AG04449 (cell line): ENCODE measurements around the gene PLEKHM3.
A peak's percentile ranks its signal among the peaks of the same experiment; 100 is the strongest.

ENCODE experiments used
- CTCF ChIA-PET: fragments of 350-600 bp; formaldehyde crosslinking; extraction: SDS; loops from one replicate; lab custom pipeline; 2021; ENCODE audit warnings: antibody characterized with exemption; lab: Yijun Ruan, JAX
- POLR2A ChIA-PET: fragments of 400-600, 350-600 bp; formaldehyde crosslinking; extraction: SDS; loops from one replicate; lab custom pipeline; 2020; ENCODE audit warnings: antibody characterized with exemption, inconsistent platforms; lab: Yijun Ruan, JAX
- DNase-seq: peaks from one replicate; pipeline ENCODE4 v3.0.0-alpha.2; 2010; ENCODE audit warnings: low read depth, low spot score
- H3K4me3 ChIP-seq: 2 replicates; pipeline ENCODE4 v1.5.1; 2011; ENCODE audit warnings: low read depth, mild to moderate bottlenecking, control low read depth, low read length
- CTCF ChIP-seq: IDR thresholded peaks from one replicate; pipeline ENCODE4 v1.5.1; 2011; ENCODE audit warnings: mild to moderate bottlenecking, moderate library complexity, low read length, control low read depth, inconsistent platforms; ENCODE audit not compliant: insufficient read depth; ENCODE audit errors: missing control alignments

The PLEKHM3 gene

GRCh38 chr2:207871911-207872310 is 153.4 kb downstream of the PLEKHM3 start:
- no peak overlapping the region for H3K4me3 ChIP-seq
- CTCF ChIA-PET = interaction anchor here (1.1 to 3.6 kb wide), 3 partner anchors 7 to 168 kb away, joined by 3 to 15 read pairs (median 3); no protein-coding TSS in a partner anchor
- no peak for DNase-seq
- TF ChIP-seq CTCF = no peak
- POLR2A ChIA-PET = no interaction called here

GRCh38 chr2:207871506-207871905 is 153.8 kb downstream of the PLEKHM3 start:
- DNase-seq = no peak
- TF ChIP-seq CTCF = no peak
- ChIA-PET POLR2A (no interaction called here), CTCF (interaction anchor here (1.1 to 3.6 kb wide), 3 partner anchors 8 to 169 kb away, joined by 3 to 15 read pairs (median 3); no protein-coding TSS in a partner anchor)
- no peak overlapping the region for H3K4me3 ChIP-seq

- CTCF ChIA-PET = interaction anchor here (1.1 to 3.6 kb wide), 2 partner anchors 8 to 123 kb away, joined by 3 to 15 read pairs; no protein-coding TSS in a partner anchor
- POLR2A ChIA-PET = interaction anchor here (0.6 kb wide), 1 partner anchor 41 kb away, joined by 3 read pairs; no protein-coding TSS in a partner anchor
- no peak for DNase-seq
These were observed 154.5 kb downstream of the PLEKHM3 start for GRCh38 chr2:207870814-207871213.

GRCh38 chr2:207869784-207870778 is 155.2 kb downstream of the PLEKHM3 start:
- ChIA-PET CTCF (interaction anchor here (0.9 to 3.6 kb wide), 2 partner anchors 9 to 201 kb away, joined by 3 to 15 read pairs; no protein-coding TSS in a partner anchor), POLR2A (interaction anchor here (0.6 to 1.2 kb wide), 3 partner anchors 10 to 273 kb away, joined by 3 to 4 read pairs (median 3); no protein-coding TSS in a partner anchor)
- peak; percentile 73 for DNase-seq
- H3K4me3 ChIP-seq = no peak overlapping the region
- TF ChIP-seq CTCF = no peak

More at GRCh38 chr2:207870814-207871213, 154.5 kb downstream of the PLEKHM3 start:
- H3K4me3 ChIP-seq = no peak overlapping the region
- no peak for TF ChIP-seq CTCF

GRCh38 chr2:207868855-207869596 is 156.3 kb downstream of the PLEKHM3 start:
- ChIA-PET CTCF (interaction anchor here (0.9 to 3.6 kb wide), 3 partner anchors 10 to 172 kb away, joined by 3 to 15 read pairs (median 6); no protein-coding TSS in a partner anchor), POLR2A (interaction anchor here (0.6 to 1.2 kb wide), 2 partner anchors 11 to 272 kb away, joined by 3 to 4 read pairs; no protein-coding TSS in a partner anchor)
- DNase-seq = no peak
- no peak for TF ChIP-seq CTCF
- no peak overlapping the region for H3K4me3 ChIP-seq
